ENCODE results near the gene LATS1. TPM values are rescaled to one million over a fixed set of nuclear protein-coding genes. Genes with fewer than 3 reads are reported as not detected.

LATS1 gene
- total RNA-seq, 1 donor from 2014 or later, result 15.1 TPM

- Histone ChIP-seq H3K4me3 (ENCODE audit: low read length in 3 of 3) (no peak overlapping the region), H3K4me1 (ENCODE audit: control insufficient read depth in 3 of 3, insufficient read depth in 3 of 3, low read length in 3 of 3) (peaks cover 15 to 24% (median 17%) of the 10 kb centered on the region in 3 donors)
Observed at GRCh38 chr6:149714442-149714841, 3.5 kb downstream of the LATS1 start.

GRCh38 chr6:149711711-149712110 lies 6.2 kb downstream of the LATS1 start:
- H3K9me3 ChIP-seq (ENCODE audit: control insufficient read depth in 3 of 3, low read length in 3 of 3), result no peaks in the 10 kb centered on the region
- H3K27ac ChIP-seq (ENCODE audit: low read depth, low read length), result no peak overlapping the region
- H3K9ac ChIP-seq (ENCODE audit: low read depth in 1 of 3, low read length in 3 of 3), result no peak overlapping the region
- no peaks in the 10 kb centered on the region for H3K36me3 ChIP-seq (ENCODE audit: control insufficient read depth in 3 of 3, insufficient read depth in 3 of 3, low read length in 3 of 3)
- H3K4me1 ChIP-seq (ENCODE audit: control insufficient read depth in 3 of 3, insufficient read depth in 3 of 3, low read length in 3 of 3), result peaks cover 20 to 28% (median 23%) of the 10 kb centered on the region in 3 donors
- H3K27me3 ChIP-seq (ENCODE audit: control insufficient read depth in 3 of 3, insufficient read depth in 3 of 3, low read length in 3 of 3), result no peaks in the 10 kb centered on the region
- no peak overlapping the region for H3K4me3 ChIP-seq (ENCODE audit: low read length in 3 of 3)

More at GRCh38 chr6:149714442-149714841, 3.5 kb downstream of the LATS1 start:
- no peaks in the 10 kb centered on the region for H3K27me3 ChIP-seq (ENCODE audit: control insufficient read depth in 3 of 3, insufficient read depth in 3 of 3, low read length in 3 of 3)
- H3K9ac ChIP-seq (ENCODE audit: low read depth in 1 of 3, low read length in 3 of 3), result no peak overlapping the region
- H3K9me3 ChIP-seq (ENCODE audit: control insufficient read depth in 3 of 3, low read length in 3 of 3), result no peaks in the 10 kb centered on the region
- H3K36me3 ChIP-seq (ENCODE audit: control insufficient read depth in 3 of 3, insufficient read depth in 3 of 3, low read length in 3 of 3), result no peaks in the 10 kb centered on the region
- no peak overlapping the region for H3K27ac ChIP-seq (ENCODE audit: low read depth, low read length)

- H3K9ac ChIP-seq (ENCODE audit: low read depth in 1 of 3, low read length in 3 of 3), result peak overlapping the region in 1 of 3 donors; percentile 66
- no peak overlapping the region for H3K4me3 ChIP-seq (ENCODE audit: low read length in 3 of 3)
- peaks cover 4 to 10% (median 7%) of the 10 kb centered on the region in 3 donors for H3K4me1 ChIP-seq (ENCODE audit: control insufficient read depth in 3 of 3, insufficient read depth in 3 of 3, low read length in 3 of 3)
- peaks cover 0 to 5% (median 3%) of the 10 kb centered on the region in 3 donors for H3K36me3 ChIP-seq (ENCODE audit: control insufficient read depth in 3 of 3, insufficient read depth in 3 of 3, low read length in 3 of 3)
- H3K9me3 ChIP-seq (ENCODE audit: control insufficient read depth in 3 of 3, low read length in 3 of 3), result no peaks in the 10 kb centered on the region
- H3K27me3 ChIP-seq (ENCODE audit: control insufficient read depth in 3 of 3, insufficient read depth in 3 of 3, low read length in 3 of 3), result no peaks in the 10 kb centered on the region
- H3K27ac ChIP-seq (ENCODE audit: low read depth, low read length), result no peak overlapping the region
Observed at GRCh38 chr6:149701714-149702113, 16.2 kb downstream of the LATS1 start.

DNA sequence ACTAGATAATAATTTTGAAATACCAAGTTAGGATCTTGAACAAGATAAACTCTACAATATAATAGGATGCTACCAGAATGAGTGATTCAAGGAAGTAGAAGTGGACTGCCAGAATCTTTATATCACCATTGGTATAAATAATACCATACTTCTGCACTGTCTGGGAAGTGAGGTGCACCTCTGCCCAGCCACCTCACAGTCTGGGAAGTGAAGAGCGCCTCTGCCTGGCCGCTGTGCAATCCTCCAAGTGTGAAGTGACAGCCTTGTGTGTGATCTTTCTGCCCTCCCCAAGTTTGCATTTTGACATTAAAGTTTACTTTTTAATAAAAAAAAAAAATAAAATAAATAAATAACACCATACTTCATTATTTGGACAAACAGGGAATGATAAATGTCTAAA lies 18.8 kb downstream of the LATS1 start:
- Histone ChIP-seq H3K27me3 (ENCODE audit: control insufficient read depth in 3 of 3, insufficient read depth in 3 of 3, low read length in 3 of 3) (no peaks in the 10 kb centered on the region), H3K9me3 (ENCODE audit: control insufficient read depth in 3 of 3, low read length in 3 of 3) (no peaks in the 10 kb centered on the region), H3K4me1 (ENCODE audit: control insufficient read depth in 3 of 3, insufficient read depth in 3 of 3, low read length in 3 of 3) (peaks cover 4 to 10% (median 7%) of the 10 kb centered on the region in 3 donors), H3K27ac (ENCODE audit: low read depth, low read length) (no peak overlapping the region), H3K4me3 (ENCODE audit: low read length in 3 of 3) (no peak overlapping the region), H3K36me3 (ENCODE audit: control insufficient read depth in 3 of 3, insufficient read depth in 3 of 3, low read length in 3 of 3) (peaks cover 2 to 5% (median 4%) of the 10 kb centered on the region in 3 donors), H3K9ac (ENCODE audit: low read depth in 1 of 3, low read length in 3 of 3) (no peak overlapping the region)

GRCh38 chr6:149698175-149698574 lies 19.7 kb downstream of the LATS1 start:
- Histone ChIP-seq H3K9ac (ENCODE audit: low read depth in 1 of 3, low read length in 3 of 3) (no peak overlapping the region), H3K27ac (ENCODE audit: low read depth, low read length) (no peak overlapping the region), H3K9me3 (ENCODE audit: control insufficient read depth in 3 of 3, low read length in 3 of 3) (no peaks in the 10 kb centered on the region), H3K4me1 (ENCODE audit: control insufficient read depth in 3 of 3, insufficient read depth in 3 of 3, low read length in 3 of 3) (peaks cover 4 to 10% (median 7%) of the 10 kb centered on the region in 3 donors), H3K36me3 (ENCODE audit: control insufficient read depth in 3 of 3, insufficient read depth in 3 of 3, low read length in 3 of 3) (peaks cover 6 to 7% (median 6%) of the 10 kb centered on the region in 3 donors), H3K4me3 (ENCODE audit: low read length in 3 of 3) (no peak overlapping the region), H3K27me3 (ENCODE audit: control insufficient read depth in 3 of 3, insufficient read depth in 3 of 3, low read length in 3 of 3) (no peaks in the 10 kb centered on the region)

- Histone ChIP-seq H3K36me3 (ENCODE audit: control insufficient read depth in 3 of 3, insufficient read depth in 3 of 3, low read length in 3 of 3) (peaks cover 6 to 8% (median 7%) of the 10 kb centered on the region in 3 donors), H3K27me3 (ENCODE audit: control insufficient read depth in 3 of 3, insufficient read depth in 3 of 3, low read length in 3 of 3) (no peaks in the 10 kb centered on the region), H3K4me3 (ENCODE audit: low read length in 3 of 3) (no peak overlapping the region), H3K27ac (ENCODE audit: low read depth, low read length) (no peak overlapping the region), H3K9ac (ENCODE audit: low read depth in 1 of 3, low read length in 3 of 3) (peak overlapping the region in 1 of 3 donors; percentile 17), H3K9me3 (ENCODE audit: control insufficient read depth in 3 of 3, low read length in 3 of 3) (no peaks in the 10 kb centered on the region), H3K4me1 (ENCODE audit: control insufficient read depth in 3 of 3, insufficient read depth in 3 of 3, low read length in 3 of 3) (peaks cover 4 to 10% (median 7%) of the 10 kb centered on the region in 3 donors)
Observed at GRCh38 chr6:149696901-149697300, 21.0 kb downstream of the LATS1 start.

- H3K27ac ChIP-seq (ENCODE audit: low read depth, low read length), result no peak overlapping the region
- peaks cover 3 to 16% (median 8%) of the 10 kb centered on the region in 3 donors for H3K36me3 ChIP-seq (ENCODE audit: control insufficient read depth in 3 of 3, insufficient read depth in 3 of 3, low read length in 3 of 3)
- no peak overlapping the region for H3K9ac ChIP-seq (ENCODE audit: low read depth in 1 of 3, low read length in 3 of 3)
- H3K9me3 ChIP-seq (ENCODE audit: control insufficient read depth in 3 of 3, low read length in 3 of 3), result no peaks in the 10 kb centered on the region
- peaks cover 0 to 4% (median 2%) of the 10 kb centered on the region in 3 donors for H3K4me1 ChIP-seq (ENCODE audit: control insufficient read depth in 3 of 3, insufficient read depth in 3 of 3, low read length in 3 of 3)
- H3K27me3 ChIP-seq (ENCODE audit: control insufficient read depth in 3 of 3, insufficient read depth in 3 of 3, low read length in 3 of 3), result no peaks in the 10 kb centered on the region
- H3K4me3 ChIP-seq (ENCODE audit: low read length in 3 of 3), result no peak overlapping the region
Observed at GRCh38 chr6:149694921-149695320, 23.0 kb downstream of the LATS1 start.

DNA sequence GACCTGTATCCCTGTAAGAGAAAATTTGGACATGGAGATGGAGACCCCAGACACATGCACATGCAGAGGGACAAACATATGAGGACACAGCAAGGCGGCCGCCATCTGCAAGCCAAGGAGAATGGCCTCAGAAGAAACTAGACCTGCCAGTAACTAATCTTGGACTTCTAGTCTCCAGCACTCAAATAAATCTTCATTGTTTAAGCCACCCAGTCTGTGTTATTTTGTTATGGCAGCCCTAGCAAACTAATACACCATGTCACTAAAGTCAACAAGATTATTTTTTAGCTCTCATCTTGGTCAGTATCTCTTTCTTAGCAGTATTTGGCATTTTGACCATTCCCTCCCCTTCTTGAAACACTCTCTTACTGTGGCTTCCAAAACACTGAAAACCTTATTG lies 26.7 kb downstream of the LATS1 start:
- H3K27me3 ChIP-seq (ENCODE audit: control insufficient read depth in 3 of 3, insufficient read depth in 3 of 3, low read length in 3 of 3), result no peaks in the 10 kb centered on the region
- H3K36me3 ChIP-seq (ENCODE audit: control insufficient read depth in 3 of 3, insufficient read depth in 3 of 3, low read length in 3 of 3), result peaks cover 3 to 16% (median 7%) of the 10 kb centered on the region in 3 donors

GRCh38 chr6:149686230-149686629 lies 31.7 kb downstream of the LATS1 start:
- Histone ChIP-seq H3K27me3 (ENCODE audit: control insufficient read depth in 3 of 3, insufficient read depth in 3 of 3, low read length in 3 of 3) (no peaks in the 10 kb centered on the region), H3K9ac (ENCODE audit: low read depth in 1 of 3, low read length in 3 of 3) (peak overlapping the region in 1 of 3 donors; percentile 47), H3K9me3 (ENCODE audit: control insufficient read depth in 3 of 3, low read length in 3 of 3) (no peaks in the 10 kb centered on the region), H3K4me1 (ENCODE audit: control insufficient read depth in 3 of 3, insufficient read depth in 3 of 3, low read length in 3 of 3) (peaks cover 10 to 19% (median 16%) of the 10 kb centered on the region in 3 donors), H3K4me3 (ENCODE audit: low read length in 3 of 3) (no peak overlapping the region), H3K36me3 (ENCODE audit: control insufficient read depth in 3 of 3, insufficient read depth in 3 of 3, low read length in 3 of 3) (peaks cover 3 to 18% (median 16%) of the 10 kb centered on the region in 3 donors), H3K27ac (ENCODE audit: low read depth, low read length) (peak overlapping the region; percentile 59)

More for the DNA sequence above, 26.7 kb downstream of the LATS1 start:
- Histone ChIP-seq H3K4me3 (ENCODE audit: low read length in 3 of 3) (no peak overlapping the region), H3K4me1 (ENCODE audit: control insufficient read depth in 3 of 3, insufficient read depth in 3 of 3, low read length in 3 of 3) (peaks cover 0 to 6% (median 3%) of the 10 kb centered on the region in 3 donors), H3K9me3 (ENCODE audit: control insufficient read depth in 3 of 3, low read length in 3 of 3) (no peaks in the 10 kb centered on the region), H3K9ac (ENCODE audit: low read depth in 1 of 3, low read length in 3 of 3) (no peak overlapping the region), H3K27ac (ENCODE audit: low read depth, low read length) (no peak overlapping the region)

DNA sequence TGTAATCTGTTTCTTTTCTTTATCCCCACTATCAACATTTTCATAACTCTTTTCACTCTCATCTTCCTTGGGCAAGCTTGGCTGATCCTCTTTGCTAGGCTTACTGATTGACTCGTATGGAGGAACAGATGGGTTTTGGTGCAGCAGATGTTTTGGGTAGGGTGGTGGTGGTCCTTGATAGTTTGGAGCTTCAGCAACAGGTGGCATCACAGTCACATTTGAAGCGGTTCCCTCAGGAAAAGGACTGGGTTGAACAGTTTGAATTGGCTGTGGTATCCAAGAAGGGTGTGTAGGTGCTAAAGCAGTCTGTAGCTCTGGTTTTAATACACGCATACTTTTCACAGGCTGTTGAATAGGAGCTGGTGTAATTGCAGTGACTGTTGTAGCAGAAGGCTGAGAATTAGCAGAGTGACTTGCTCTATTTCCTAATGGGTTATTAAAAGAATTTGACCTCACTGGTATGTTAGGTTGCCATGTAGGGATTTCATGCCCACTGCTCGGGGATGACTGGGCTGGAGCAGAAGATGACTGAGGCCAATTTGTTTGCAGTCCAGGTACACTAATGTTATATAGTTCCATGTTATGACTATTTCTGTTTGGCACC lies 34.5 kb downstream of the LATS1 start:
- Histone ChIP-seq H3K9ac (ENCODE audit: low read depth in 1 of 3, low read length in 3 of 3) (peak overlapping the region; percentile 60 to 73 (median 65)), H3K4me3 (ENCODE audit: low read length in 3 of 3) (peak overlapping the region; percentile 23 to 46 (median 33)), H3K9me3 (ENCODE audit: control insufficient read depth in 3 of 3, low read length in 3 of 3) (no peaks in the 10 kb centered on the region), H3K36me3 (ENCODE audit: control insufficient read depth in 3 of 3, insufficient read depth in 3 of 3, low read length in 3 of 3) (peaks cover 3 to 18% (median 8%) of the 10 kb centered on the region in 3 donors), H3K27ac (ENCODE audit: low read depth, low read length) (peak overlapping the region; percentile 97), H3K4me1 (ENCODE audit: control insufficient read depth in 3 of 3, insufficient read depth in 3 of 3, low read length in 3 of 3) (peaks cover 14 to 19% (median 16%) of the 10 kb centered on the region in 3 donors), H3K27me3 (ENCODE audit: control insufficient read depth in 3 of 3, insufficient read depth in 3 of 3, low read length in 3 of 3) (no peaks in the 10 kb centered on the region)

All from skeletal muscle tissue (tissue), 4 donors.